ENCODE measurements around the gene STK32C.

DNA sequence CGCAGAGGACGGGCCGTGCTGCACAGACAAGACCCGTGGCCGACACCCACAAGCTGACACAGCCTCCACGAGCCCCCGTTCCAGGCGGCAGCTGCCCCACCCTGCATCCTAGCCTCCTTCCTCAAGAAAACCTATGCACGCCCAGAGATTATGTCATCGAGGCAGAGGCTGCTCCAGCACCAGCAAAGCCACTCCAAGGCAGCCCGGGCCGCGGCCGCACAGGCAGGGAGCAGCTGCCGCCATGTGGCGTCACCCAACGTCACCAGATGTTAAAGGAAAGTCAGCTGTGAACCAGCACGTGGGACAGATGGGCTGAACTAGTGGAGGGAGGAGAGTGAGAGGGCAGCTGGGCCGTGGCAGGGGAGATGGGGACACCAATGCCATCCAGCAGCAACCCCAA lies 59.8 kb downstream of the STK32C start:
- TF ChIP-seq EZH2 (IDR thresholded peaks at IDR 0.05; ENCODE audit: insufficient read depth, poor library complexity, severe bottlenecking) (no peak), EZH2phosphoT487 (IDR thresholded peaks at IDR 0.05; ENCODE audit: insufficient read depth, low read depth) (no peak)

Data from GM23248 (cell line).